ENCODE data around the gene SMC3. TPM values are rescaled to one million over a fixed set of nuclear protein-coding genes. Genes with fewer than 3 reads are reported as not detected.

SMC3 gene
- total RNA-seq, 6 donors from 2014 or later, result 13.7 to 45.9 (median 23.0) TPM

DNA sequence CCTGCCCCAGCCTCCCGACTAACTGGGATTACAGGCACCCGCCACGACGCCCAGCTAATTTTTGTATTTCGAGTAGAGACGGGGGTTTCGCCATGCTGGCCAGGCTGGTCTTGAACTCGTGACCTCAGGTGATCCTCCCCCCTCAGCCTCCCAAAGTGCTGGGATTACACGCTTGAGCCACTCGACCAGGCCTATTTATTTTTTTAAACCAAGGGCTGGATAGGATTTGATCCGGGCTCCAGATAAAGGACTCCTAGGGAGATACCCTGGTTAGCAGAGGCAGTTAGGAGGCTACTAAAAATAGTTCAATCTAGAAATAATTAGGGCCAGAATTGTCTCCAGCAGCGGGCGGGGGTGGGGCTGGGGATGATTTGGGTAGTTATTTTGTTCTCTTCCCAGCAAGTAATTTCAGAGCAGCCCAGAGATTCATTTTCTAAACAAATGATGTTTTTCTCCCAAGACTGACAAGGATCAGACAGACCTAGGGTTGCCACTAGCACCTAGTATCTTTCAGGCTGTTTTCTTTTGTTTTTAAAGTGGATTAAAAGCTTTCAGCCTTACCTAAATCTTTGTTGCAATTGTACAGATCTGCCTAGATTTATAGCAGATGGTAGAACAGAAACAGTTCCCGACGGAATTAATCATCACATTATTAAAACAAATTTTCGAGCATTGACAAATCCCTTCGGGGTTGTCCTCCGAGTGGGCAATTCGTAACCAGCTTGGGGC is 859 bp upstream of the SMC3 start:
- H3K4me1 ChIP-seq, result peaks cover 24 to 33% (median 28%) of the 10 kb centered on the region in 4 donors
- TF ChIP-seq, protein P1, sequence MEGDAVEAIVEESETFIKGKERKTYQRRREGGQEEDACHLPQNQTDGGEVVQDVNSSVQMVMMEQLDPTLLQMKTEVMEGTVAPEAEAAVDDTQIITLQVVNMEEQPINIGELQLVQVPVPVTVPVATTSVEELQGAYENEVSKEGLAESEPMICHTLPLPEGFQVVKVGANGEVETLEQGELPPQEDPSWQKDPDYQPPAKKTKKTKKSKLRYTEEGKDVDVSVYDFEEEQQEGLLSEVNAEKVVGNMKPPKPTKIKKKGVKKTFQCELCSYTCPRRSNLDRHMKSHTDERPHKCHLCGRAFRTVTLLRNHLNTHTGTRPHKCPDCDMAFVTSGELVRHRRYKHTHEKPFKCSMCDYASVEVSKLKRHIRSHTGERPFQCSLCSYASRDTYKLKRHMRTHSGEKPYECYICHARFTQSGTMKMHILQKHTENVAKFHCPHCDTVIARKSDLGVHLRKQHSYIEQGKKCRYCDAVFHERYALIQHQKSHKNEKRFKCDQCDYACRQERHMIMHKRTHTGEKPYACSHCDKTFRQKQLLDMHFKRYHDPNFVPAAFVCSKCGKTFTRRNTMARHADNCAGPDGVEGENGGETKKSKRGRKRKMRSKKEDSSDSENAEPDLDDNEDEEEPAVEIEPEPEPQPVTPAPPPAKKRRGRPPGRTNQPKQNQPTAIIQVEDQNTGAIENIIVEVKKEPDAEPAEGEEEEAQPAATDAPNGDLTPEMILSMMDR (IDR thresholded peaks at IDR 0.05), result no peak
- TF ChIP-seq EP300 (IDR thresholded peaks at IDR 0.05) (no peak), POLR2A (IDR thresholded peaks at IDR 0.05) (no peak)
- no peaks in the 10 kb centered on the region for H3K9me3 ChIP-seq
- no peaks in the 10 kb centered on the region for H3K27me3 ChIP-seq
- no peaks in the 10 kb centered on the region for H3K36me3 ChIP-seq
- ATAC-seq (ENCODE audit: low FRiP score in 2 of 2), result no peak
- H3K4me3 ChIP-seq, result peak overlapping the region; percentile 66 to 100 (median 87)
- H3K27ac ChIP-seq, result peak overlapping the region; percentile 88 to 96 (median 90)
- 54 to 56% methylated on average over 17 to 19 of the region's 19 CpGs for WGBS, 2 donors
- no peak for DNase-seq

- 0% methylated on average over 13 to 22 of the region's 40 CpGs for WGBS, 2 donors
- ATAC-seq (ENCODE audit: low FRiP score in 2 of 2) (peak; percentile 67 to 75), DNase-seq (peak; percentile 41 to 92)
- Histone ChIP-seq H3K9me3 (no peaks in the 10 kb centered on the region), H3K36me3 (no peaks in the 10 kb centered on the region), H3K4me1 (peaks cover 24 to 43% (median 30%) of the 10 kb centered on the region in 4 donors), H3K27me3 (no peaks in the 10 kb centered on the region), H3K4me3 (peak overlapping the region; percentile 66 to 100 (median 87)), H3K27ac (peak overlapping the region; percentile 88 to 96 (median 90))
- TF ChIP-seq EP300 (IDR thresholded peaks at IDR 0.05) (no peak), POLR2A (IDR thresholded peaks at IDR 0.05) (no peak), POLR2AphosphoS5 (IDR thresholded peaks at IDR 0.05) (no peak)
- TF ChIP-seq, protein P1 (IDR thresholded peaks at IDR 0.05), result no peak
Observed at GRCh38 chr10:110568055-110568735, 700 bp downstream of the SMC3 start.

DNA sequence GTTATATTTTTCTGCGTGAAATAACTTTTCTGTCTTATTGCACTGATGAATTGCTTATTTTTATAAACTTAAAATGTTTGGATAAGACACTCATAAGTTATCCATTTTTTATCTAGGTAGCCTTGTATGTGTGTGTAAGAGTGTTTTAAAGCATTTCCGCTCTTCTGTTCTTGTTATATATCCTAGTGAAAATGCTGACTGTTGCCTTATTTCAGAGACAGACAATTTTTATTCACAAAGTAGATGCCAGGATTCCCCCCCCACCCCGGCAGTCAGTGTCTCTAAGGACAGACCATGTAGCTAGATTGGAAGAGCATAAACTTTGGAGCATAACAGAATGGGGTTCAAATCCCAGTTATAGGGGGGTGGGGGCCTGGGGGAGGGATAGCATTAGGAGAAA is 1.6 kb downstream of the SMC3 start:
- ATAC-seq (ENCODE audit: low FRiP score in 2 of 2) (no peak), DNase-seq (no peak)
- Histone ChIP-seq H3K27ac (no peak overlapping the region), H3K9me3 (no peaks in the 10 kb centered on the region), H3K4me3 (peak overlapping the region in 1 of 4 donors; percentile 93), H3K27me3 (no peaks in the 10 kb centered on the region), H3K4me1 (peaks cover 24 to 43% (median 30%) of the 10 kb centered on the region in 4 donors), H3K36me3 (no peaks in the 10 kb centered on the region)
- no peak for TF ChIP-seq POLR2AphosphoS5 (IDR thresholded peaks at IDR 0.05)
- 62 to 64% methylated on average over 3 of the region's 3 CpGs for WGBS, 2 donors

GRCh38 chr10:110569736-110570135 is 2.2 kb downstream of the SMC3 start:
- Histone ChIP-seq H3K27ac (no peak overlapping the region), H3K4me3 (no peak overlapping the region), H3K9me3 (no peaks in the 10 kb centered on the region), H3K27me3 (no peaks in the 10 kb centered on the region), H3K4me1 (peaks cover 24 to 43% (median 30%) of the 10 kb centered on the region in 4 donors), H3K36me3 (peaks cover 0 to 4% (median 0%) of the 10 kb centered on the region in 4 donors)
- TF ChIP-seq POLR2AphosphoS5 (IDR thresholded peaks at IDR 0.05), result no peak
- ATAC-seq (ENCODE audit: low FRiP score in 2 of 2) (no peak), DNase-seq (no peak)
- WGBS, 2 donors, result 83 to 100% methylated on average over 1 of the region's 1 CpG

- Histone ChIP-seq H3K9me3 (no peaks in the 10 kb centered on the region), H3K4me1 (peaks cover 24 to 43% (median 31%) of the 10 kb centered on the region in 4 donors), H3K36me3 (peaks cover 0 to 14% (median 0%) of the 10 kb centered on the region in 4 donors), H3K27me3 (no peaks in the 10 kb centered on the region), H3K27ac (no peak overlapping the region), H3K4me3 (no peak overlapping the region)
- WGBS, 2 donors, result 71 to 86% methylated on average over 2 of the region's 2 CpGs
- ATAC-seq (ENCODE audit: low FRiP score in 2 of 2) (no peak), DNase-seq (no peak)
- TF ChIP-seq POLR2AphosphoS5 (IDR thresholded peaks at IDR 0.05) (no peak), EP300 (IDR thresholded peaks at IDR 0.05) (no peak), POLR2A (IDR thresholded peaks at IDR 0.05) (no peak)
- TF ChIP-seq, protein P1 (IDR thresholded peaks at IDR 0.05), result no peak
Observed at GRCh38 chr10:110571093-110571743, 3.7 kb downstream of the SMC3 start.
